ENCODE measurements around the gene HS3ST3A1.
"Not testable (repeated sequence)": the region's sequence is repeated elsewhere in the genome, so short reads cannot be mapped to it uniquely, and the experiment has no call there.

The HS3ST3A1 gene

GRCh38 chr17:13554231-13554630, 47.5 kb downstream of the HS3ST3A1 start:
- H3K4me3 ChIP-seq (ENCODE audit: low read length) = no peak overlapping the region
- H3K27me3 ChIP-seq (ENCODE audit: control insufficient read depth, low read length) = no peaks in the 10 kb centered on the region
- no peaks in the 10 kb centered on the region for H4K20me1 ChIP-seq (ENCODE audit: control insufficient read depth, insufficient read depth, low read depth, low read length)
- no peaks in the 10 kb centered on the region for H3K4me1 ChIP-seq (ENCODE audit: control insufficient read depth, low read length)
- H3K36me3 ChIP-seq (ENCODE audit: control insufficient read depth, low read length) = no peaks in the 10 kb centered on the region
- H3K79me2 ChIP-seq (ENCODE audit: control insufficient read depth, low read length) = no peaks in the 10 kb centered on the region
- TF ChIP-seq CTCF (IDR thresholded peaks at IDR 0.05; ENCODE audit: low read depth, low read length, poor library complexity, severe bottlenecking) (no peak), EZH2phosphoT487 (IDR thresholded peaks at IDR 0.05; ENCODE audit: borderline replicate concordance, low read length) (no peak)
- H3K9me3 ChIP-seq (ENCODE audit: control insufficient read depth, insufficient read depth, low read length) = peaks cover 10% of the 10 kb centered on the region; the same call in 1 of the 2 replicates
- no peaks in the 10 kb centered on the region for H3K9me2 ChIP-seq (replicated peaks; ENCODE audit: control insufficient read depth, low read length)
- H3K4me2 ChIP-seq (ENCODE audit: low read length) = no peak overlapping the region
- no peaks in the 10 kb centered on the region for H3F3A ChIP-seq (ENCODE audit: control insufficient read depth, insufficient read depth)
- no peak overlapping the region for H3K27ac ChIP-seq (ENCODE audit: low read depth, low read length)

- TF ChIP-seq CTCF (IDR thresholded peaks at IDR 0.05; ENCODE audit: low read depth, low read length, poor library complexity, severe bottlenecking) (no peak), EZH2phosphoT487 (IDR thresholded peaks at IDR 0.05; ENCODE audit: borderline replicate concordance, low read length) (no peak)
Measured at GRCh38 chr17:13550291-13550690, 51.4 kb downstream of the HS3ST3A1 start.

GRCh38 chr17:13548576-13548975, 53.2 kb downstream of the HS3ST3A1 start:
- H3K79me2 ChIP-seq (ENCODE audit: control insufficient read depth, low read length); H3K27ac ChIP-seq (ENCODE audit: low read depth, low read length); H3K4me1 ChIP-seq (ENCODE audit: control insufficient read depth, low read length); H3K9me2 ChIP-seq (replicated peaks; ENCODE audit: control insufficient read depth, low read length); H3F3A ChIP-seq (ENCODE audit: control insufficient read depth, insufficient read depth); H3K36me3 ChIP-seq (ENCODE audit: control insufficient read depth, low read length); H3K27me3 ChIP-seq (ENCODE audit: control insufficient read depth, low read length); H3K4me2 ChIP-seq (ENCODE audit: low read length); H3K9me3 ChIP-seq (ENCODE audit: control insufficient read depth, insufficient read depth, low read length); H4K20me1 ChIP-seq (ENCODE audit: control insufficient read depth, insufficient read depth, low read depth, low read length); H3K4me3 ChIP-seq (ENCODE audit: low read length): not testable (repeated sequence)

More at GRCh38 chr17:13550291-13550690, 51.4 kb downstream of the HS3ST3A1 start:
- Histone ChIP-seq H3K27ac (ENCODE audit: low read depth, low read length) (no peak overlapping the region), H3K36me3 (ENCODE audit: control insufficient read depth, low read length) (no peaks in the 10 kb centered on the region), H3K4me1 (ENCODE audit: control insufficient read depth, low read length) (no peaks in the 10 kb centered on the region), H3K9me3 (ENCODE audit: control insufficient read depth, insufficient read depth, low read length) (peaks cover 10% of the 10 kb centered on the region; the same call in 1 of the 2 replicates), H3K4me3 (ENCODE audit: low read length) (no peak overlapping the region), H3K27me3 (ENCODE audit: control insufficient read depth, low read length) (no peaks in the 10 kb centered on the region), H3K79me2 (ENCODE audit: control insufficient read depth, low read length) (no peaks in the 10 kb centered on the region), H3K9me2 (replicated peaks; ENCODE audit: control insufficient read depth, low read length) (no peaks in the 10 kb centered on the region), H3F3A (ENCODE audit: control insufficient read depth, insufficient read depth) (no peaks in the 10 kb centered on the region), H4K20me1 (ENCODE audit: control insufficient read depth, insufficient read depth, low read depth, low read length) (no peaks in the 10 kb centered on the region), H3K4me2 (ENCODE audit: low read length) (no peak overlapping the region)

- Histone ChIP-seq H3K79me2 (ENCODE audit: control insufficient read depth, low read length) (no peaks in the 10 kb centered on the region), H3K9me3 (ENCODE audit: control insufficient read depth, insufficient read depth, low read length) (0 out of 2 replicates have a peak, but pooled peaks cover 3% of the 10 kb centered on the region), H3F3A (ENCODE audit: control insufficient read depth, insufficient read depth) (no peaks in the 10 kb centered on the region), H4K20me1 (ENCODE audit: control insufficient read depth, insufficient read depth, low read depth, low read length) (no peaks in the 10 kb centered on the region), H3K9me2 (replicated peaks; ENCODE audit: control insufficient read depth, low read length) (no peaks in the 10 kb centered on the region), H3K27me3 (ENCODE audit: control insufficient read depth, low read length) (no peaks in the 10 kb centered on the region), H3K4me2 (ENCODE audit: low read length) (no peak overlapping the region), H3K27ac (ENCODE audit: low read depth, low read length) (no peak overlapping the region), H3K4me1 (ENCODE audit: control insufficient read depth, low read length) (no peaks in the 10 kb centered on the region), H3K4me3 (ENCODE audit: low read length) (no peak overlapping the region), H3K36me3 (ENCODE audit: control insufficient read depth, low read length) (no peaks in the 10 kb centered on the region)
- no peak for TF ChIP-seq CTCF (IDR thresholded peaks at IDR 0.05; ENCODE audit: low read depth, low read length, poor library complexity, severe bottlenecking)
- no peak for TF ChIP-seq EZH2phosphoT487 (IDR thresholded peaks at IDR 0.05; ENCODE audit: borderline replicate concordance, low read length)
Measured at GRCh38 chr17:13546851-13547250, 54.9 kb downstream of the HS3ST3A1 start.

All from DOHH2 (cell line).